Measurements from ENCODE around the gene GPR26.
"Not testable (repeated sequence)": the region's sequence is repeated elsewhere in the genome, so short reads cannot be mapped to it uniquely, and the experiment has no call there.

Gene GPR26

GRCh38 chr10:123724747-123725146 is 58.6 kb downstream of the GPR26 start:
- Histone ChIP-seq H3K27me3 (ENCODE audit: control insufficient read depth in 1 of 2, insufficient read depth in 2 of 2, low read length in 2 of 2) (no peaks in the 10 kb centered on the region), H3K4me1 (ENCODE audit: control insufficient read depth in 1 of 2, insufficient read depth in 2 of 2, low read length in 2 of 2) (no peaks in the 10 kb centered on the region), H3K36me3 (ENCODE audit: control insufficient read depth in 1 of 2, insufficient read depth in 2 of 2, low read length in 2 of 2) (no peaks in the 10 kb centered on the region), H3K9me3 (ENCODE audit: control insufficient read depth in 1 of 2, low read length in 2 of 2) (no peaks in the 10 kb centered on the region), H3K9ac (ENCODE audit: low read depth in 1 of 2, low read length in 2 of 2) (no peak overlapping the region), H3K27ac (ENCODE audit: low read depth, low read length) (no peak overlapping the region), H3K4me3 (ENCODE audit: low read depth in 1 of 2, low read length in 2 of 2) (no peak overlapping the region)

GRCh38 chr10:123726381-123726780 is 60.2 kb downstream of the GPR26 start:
- Histone ChIP-seq H3K9ac (ENCODE audit: low read depth in 1 of 2, low read length in 2 of 2) (no peak overlapping the region), H3K36me3 (ENCODE audit: control insufficient read depth in 1 of 2, insufficient read depth in 2 of 2, low read length in 2 of 2) (no peaks in the 10 kb centered on the region), H3K9me3 (ENCODE audit: control insufficient read depth in 1 of 2, low read length in 2 of 2) (no peaks in the 10 kb centered on the region), H3K4me1 (ENCODE audit: control insufficient read depth in 1 of 2, insufficient read depth in 2 of 2, low read length in 2 of 2) (no peaks in the 10 kb centered on the region), H3K27ac (ENCODE audit: low read depth, low read length) (no peak overlapping the region), H3K27me3 (ENCODE audit: control insufficient read depth in 1 of 2, insufficient read depth in 2 of 2, low read length in 2 of 2) (no peaks in the 10 kb centered on the region), H3K4me3 (ENCODE audit: low read depth in 1 of 2, low read length in 2 of 2) (no peak overlapping the region)

- Histone ChIP-seq H3K4me1 (ENCODE audit: control insufficient read depth in 1 of 2, insufficient read depth in 2 of 2, low read length in 2 of 2) (no peaks in the 10 kb centered on the region), H3K36me3 (ENCODE audit: control insufficient read depth in 1 of 2, insufficient read depth in 2 of 2, low read length in 2 of 2) (no peaks in the 10 kb centered on the region), H3K27me3 (ENCODE audit: control insufficient read depth in 1 of 2, insufficient read depth in 2 of 2, low read length in 2 of 2) (no peaks in the 10 kb centered on the region), H3K4me3 (ENCODE audit: low read depth in 1 of 2, low read length in 2 of 2) (no peak overlapping the region), H3K27ac (ENCODE audit: low read depth, low read length) (no peak overlapping the region), H3K9me3 (ENCODE audit: control insufficient read depth in 1 of 2, low read length in 2 of 2) (no peaks in the 10 kb centered on the region), H3K9ac (ENCODE audit: low read depth in 1 of 2, low read length in 2 of 2) (no peak overlapping the region)
Observed at GRCh38 chr10:123726836-123727235, 60.7 kb downstream of the GPR26 start.

GRCh38 chr10:123729523-123729922 is 63.4 kb downstream of the GPR26 start:
- Histone ChIP-seq H3K27me3 (ENCODE audit: control insufficient read depth in 1 of 2, insufficient read depth in 2 of 2, low read length in 2 of 2) (no peaks in the 10 kb centered on the region), H3K36me3 (ENCODE audit: control insufficient read depth in 1 of 2, insufficient read depth in 2 of 2, low read length in 2 of 2) (no peaks in the 10 kb centered on the region), H3K4me3 (ENCODE audit: low read depth in 1 of 2, low read length in 2 of 2) (no peak overlapping the region), H3K9me3 (ENCODE audit: control insufficient read depth in 1 of 2, low read length in 2 of 2) (peaks cover 0 to 1% of the 10 kb centered on the region in 2 donors), H3K9ac (ENCODE audit: low read depth in 1 of 2, low read length in 2 of 2) (no peak overlapping the region), H3K4me1 (ENCODE audit: control insufficient read depth in 1 of 2, insufficient read depth in 2 of 2, low read length in 2 of 2) (no peaks in the 10 kb centered on the region), H3K27ac (ENCODE audit: low read depth, low read length) (no peak overlapping the region)

- not testable (repeated sequence) for H3K27ac ChIP-seq (ENCODE audit: low read depth, low read length); H3K4me1 ChIP-seq (ENCODE audit: control insufficient read depth in 1 of 2, insufficient read depth in 2 of 2, low read length in 2 of 2); H3K9me3 ChIP-seq (ENCODE audit: control insufficient read depth in 1 of 2, low read length in 2 of 2); H3K9ac ChIP-seq (ENCODE audit: low read depth in 1 of 2, low read length in 2 of 2); H3K27me3 ChIP-seq (ENCODE audit: control insufficient read depth in 1 of 2, insufficient read depth in 2 of 2, low read length in 2 of 2); H3K36me3 ChIP-seq (ENCODE audit: control insufficient read depth in 1 of 2, insufficient read depth in 2 of 2, low read length in 2 of 2); H3K4me3 ChIP-seq (ENCODE audit: low read depth in 1 of 2, low read length in 2 of 2)
Observed at GRCh38 chr10:123736917-123737316, 70.8 kb downstream of the GPR26 start.

- no peak overlapping the region for H3K9ac ChIP-seq (ENCODE audit: low read depth in 1 of 2, low read length in 2 of 2)
- H3K36me3 ChIP-seq (ENCODE audit: control insufficient read depth in 1 of 2, insufficient read depth in 2 of 2, low read length in 2 of 2): no peaks in the 10 kb centered on the region
- no peak overlapping the region for H3K27ac ChIP-seq (ENCODE audit: low read depth, low read length)
- peaks cover 0 to 4% of the 10 kb centered on the region in 2 donors for H3K27me3 ChIP-seq (ENCODE audit: control insufficient read depth in 1 of 2, insufficient read depth in 2 of 2, low read length in 2 of 2)
- H3K4me1 ChIP-seq (ENCODE audit: control insufficient read depth in 1 of 2, insufficient read depth in 2 of 2, low read length in 2 of 2): no peaks in the 10 kb centered on the region
- no peaks in the 10 kb centered on the region for H3K9me3 ChIP-seq (ENCODE audit: control insufficient read depth in 1 of 2, low read length in 2 of 2)
- H3K4me3 ChIP-seq (ENCODE audit: low read depth in 1 of 2, low read length in 2 of 2): no peak overlapping the region
Observed at GRCh38 chr10:123741146-123741545, 75.0 kb downstream of the GPR26 start.

GRCh38 chr10:123741711-123742110 is 75.6 kb downstream of the GPR26 start:
- Histone ChIP-seq H3K36me3 (ENCODE audit: control insufficient read depth in 1 of 2, insufficient read depth in 2 of 2, low read length in 2 of 2) (no peaks in the 10 kb centered on the region), H3K9ac (ENCODE audit: low read depth in 1 of 2, low read length in 2 of 2) (no peak overlapping the region), H3K4me1 (ENCODE audit: control insufficient read depth in 1 of 2, insufficient read depth in 2 of 2, low read length in 2 of 2) (no peaks in the 10 kb centered on the region), H3K9me3 (ENCODE audit: control insufficient read depth in 1 of 2, low read length in 2 of 2) (no peaks in the 10 kb centered on the region), H3K27me3 (ENCODE audit: control insufficient read depth in 1 of 2, insufficient read depth in 2 of 2, low read length in 2 of 2) (peaks cover 0 to 4% of the 10 kb centered on the region in 2 donors), H3K4me3 (ENCODE audit: low read depth in 1 of 2, low read length in 2 of 2) (no peak overlapping the region), H3K27ac (ENCODE audit: low read depth, low read length) (no peak overlapping the region)

GRCh38 chr10:123742751-123743440 is 76.7 kb downstream of the GPR26 start:
- H3K27me3 ChIP-seq (ENCODE audit: control insufficient read depth in 1 of 2, insufficient read depth in 2 of 2, low read length in 2 of 2): peaks cover 0 to 4% of the 10 kb centered on the region in 2 donors
- no peaks in the 10 kb centered on the region for H3K9me3 ChIP-seq (ENCODE audit: control insufficient read depth in 1 of 2, low read length in 2 of 2)
- H3K9ac ChIP-seq (ENCODE audit: low read depth in 1 of 2, low read length in 2 of 2): no peak overlapping the region
- no peak overlapping the region for H3K4me3 ChIP-seq (ENCODE audit: low read depth in 1 of 2, low read length in 2 of 2)
- H3K36me3 ChIP-seq (ENCODE audit: control insufficient read depth in 1 of 2, insufficient read depth in 2 of 2, low read length in 2 of 2): no peaks in the 10 kb centered on the region
- no peak overlapping the region for H3K27ac ChIP-seq (ENCODE audit: low read depth, low read length)
- no peaks in the 10 kb centered on the region for H3K4me1 ChIP-seq (ENCODE audit: control insufficient read depth in 1 of 2, insufficient read depth in 2 of 2, low read length in 2 of 2)

- H3K4me1 ChIP-seq (ENCODE audit: control insufficient read depth in 1 of 2, insufficient read depth in 2 of 2, low read length in 2 of 2): no peaks in the 10 kb centered on the region
- no peaks in the 10 kb centered on the region for H3K9me3 ChIP-seq (ENCODE audit: control insufficient read depth in 1 of 2, low read length in 2 of 2)
- no peak overlapping the region for H3K27ac ChIP-seq (ENCODE audit: low read depth, low read length)
- H3K4me3 ChIP-seq (ENCODE audit: low read depth in 1 of 2, low read length in 2 of 2): no peak overlapping the region
- no peaks in the 10 kb centered on the region for H3K36me3 ChIP-seq (ENCODE audit: control insufficient read depth in 1 of 2, insufficient read depth in 2 of 2, low read length in 2 of 2)
- H3K27me3 ChIP-seq (ENCODE audit: control insufficient read depth in 1 of 2, insufficient read depth in 2 of 2, low read length in 2 of 2): peaks cover 0 to 4% of the 10 kb centered on the region in 2 donors
- no peak overlapping the region for H3K9ac ChIP-seq (ENCODE audit: low read depth in 1 of 2, low read length in 2 of 2)
Observed at GRCh38 chr10:123743441-123744223, 77.5 kb downstream of the GPR26 start.

- H3K9ac ChIP-seq (ENCODE audit: low read depth in 1 of 2, low read length in 2 of 2): no peak overlapping the region
- H3K27ac ChIP-seq (ENCODE audit: low read depth, low read length): no peak overlapping the region
- H3K36me3 ChIP-seq (ENCODE audit: control insufficient read depth in 1 of 2, insufficient read depth in 2 of 2, low read length in 2 of 2): no peaks in the 10 kb centered on the region
- H3K4me1 ChIP-seq (ENCODE audit: control insufficient read depth in 1 of 2, insufficient read depth in 2 of 2, low read length in 2 of 2): no peaks in the 10 kb centered on the region
- H3K27me3 ChIP-seq (ENCODE audit: control insufficient read depth in 1 of 2, insufficient read depth in 2 of 2, low read length in 2 of 2): peaks cover 0 to 4% of the 10 kb centered on the region in 2 donors
- H3K4me3 ChIP-seq (ENCODE audit: low read depth in 1 of 2, low read length in 2 of 2): no peak overlapping the region
- no peaks in the 10 kb centered on the region for H3K9me3 ChIP-seq (ENCODE audit: control insufficient read depth in 1 of 2, low read length in 2 of 2)
Observed at GRCh38 chr10:123744224-123744536, 78.0 kb downstream of the GPR26 start.
